B cell (primary cell): ENCODE data around the gene CD247. TPM values are rescaled to one million over a fixed set of nuclear protein-coding genes. Genes with fewer than 3 reads are reported as not detected.

Experiments
- ATAC-seq: fragments of 200-7000 bp; cut with Tn5 transposase; one replicate; pipeline ENCODE4 v1.10.0; 2021; ENCODE audit warnings: low read depth, mild to moderate bottlenecking, moderate number of reproducible peaks, moderate library complexity
- CTCF ChIA-PET: fragments of 350-600 bp; sonication (Branson Sonifier 250); formaldehyde crosslinking; loops from one replicate; lab custom pipeline; 2021; ENCODE audit warnings: antibody characterized with exemption, inconsistent platforms; lab: Charles Lee
- POLR2A ChIA-PET: fragments of 350-600 bp; sonication (Branson Sonifier 250); formaldehyde crosslinking; loops from one replicate; lab custom pipeline; 2021; ENCODE audit warnings: antibody characterized with exemption; lab: Charles Lee
- DNase-seq: peaks from one replicate; pipeline ENCODE4 v3.0.0; 2013
- H2AFZ ChIP-seq: 2 replicates; pipeline ENCODE4 v1.6.1; 2012; ENCODE audit warnings: mild to moderate bottlenecking, low read depth, low read length; ENCODE audit not compliant: insufficient read depth, poor library complexity, severe bottlenecking
- H3K27ac ChIP-seq, 2 donors: 1 replicate in 1 of 2; 2 replicates in 1 of 2; pipeline ENCODE4 v1.5.1; 2012 to 2013; ENCODE audit warnings: low read length in 2 of 2, mild to moderate bottlenecking in 2 of 2, moderate library complexity in 1 of 2
- H3K27me3 ChIP-seq, 4 experiments: fragments of 200-600 bp in 1 of 4; sonication (generic) in 1 of 4; replicated peaks in 1 of 4; 1 replicate in 2 of 4; 2 replicates in 2 of 4; pipeline versions ENCODE4 v1.6.1 to v1.7.0; 2013 to 2016; ENCODE audit warnings: low read length in 3 of 4, mild to moderate bottlenecking in 2 of 4, mixed read lengths in 1 of 4, moderate library complexity in 1 of 4; ENCODE audit not compliant: insufficient read depth in 4 of 4, control insufficient read depth in 3 of 4; ENCODE audit errors: control extremely low read depth in 1 of 4
- H3K36me3 ChIP-seq, 2 experiments: replicated peaks in 1 of 2; 1 replicate in 1 of 2; 2 replicates in 1 of 2; pipeline versions ENCODE4 v1.6.1 to v1.7.1; 2013; ENCODE audit warnings: low read length in 1 of 2; ENCODE audit not compliant: insufficient read depth in 2 of 2, control insufficient read depth in 1 of 2; ENCODE audit errors: control extremely low read depth in 1 of 2, extremely low read depth in 1 of 2
- H3K4me1 ChIP-seq, 2 donors: fragments of 200-600 bp in 1 of 2; sonication (generic) in 1 of 2; 1 replicate in 1 of 2; 2 replicates in 1 of 2; pipeline versions ENCODE4 v1.5.1 to v1.6.1; 2013 to 2017; ENCODE audit warnings: low read length in 2 of 2; ENCODE audit not compliant: control insufficient read depth in 2 of 2, insufficient read depth in 2 of 2
- H3K4me2 ChIP-seq: replicated peaks from 2 replicates; pipeline ENCODE3; 2012; ENCODE audit warnings: mild to moderate bottlenecking, low read depth, low read length; ENCODE audit not compliant: poor library complexity, severe bottlenecking
- H3K4me3 ChIP-seq, 5 experiments: fragments of 200-600 bp in 1 of 5; sonication (generic) in 1 of 5; 1 replicate in 3 of 5; 2 replicates in 2 of 5; pipeline versions ENCODE4 v1.5.1 to v1.7.0; 2011 to 2016; ENCODE audit warnings: low read length in 4 of 5, mild to moderate bottlenecking in 4 of 5, low read depth in 2 of 5, control low read depth in 1 of 5, moderate library complexity in 1 of 5; ENCODE audit not compliant: insufficient read depth in 1 of 5; ENCODE audit errors: control extremely low read depth in 1 of 5, extremely low read depth in 1 of 5
- H3K79me2 ChIP-seq: fragments of 200-600 bp; sonication (generic); one replicate; pipeline ENCODE4 v1.6.0; 2016; ENCODE audit warnings: low read length; ENCODE audit not compliant: control insufficient read depth, insufficient read depth
- H3K9ac ChIP-seq: fragments of 200-600 bp; sonication (generic); 2 replicates; pipeline ENCODE4 v1.6.1; 2017; ENCODE audit warnings: mild to moderate bottlenecking, low read length, moderate library complexity
- H3K9me3 ChIP-seq, 3 donors: one replicate each; pipeline versions ENCODE4 v1.6.1 to v1.7.1; 2013; ENCODE audit warnings: low read length in 2 of 3; ENCODE audit not compliant: control insufficient read depth in 2 of 3, insufficient read depth in 1 of 3; ENCODE audit errors: control extremely low read depth in 1 of 3
- H4K20me1 ChIP-seq: 2 replicates; pipeline ENCODE4 v1.6.0; 2012; ENCODE audit warnings: mild to moderate bottlenecking, low read length; ENCODE audit not compliant: insufficient read depth, control insufficient read depth, poor library complexity, severe bottlenecking
- H3K27ac Mint-ChIP-seq: one replicate; pipeline ENCODE4 v1.8.0; 2021; ENCODE audit warnings: mixed read lengths
- H3K27me3 Mint-ChIP-seq: one replicate; pipeline ENCODE4 v1.8.0; 2021; ENCODE audit warnings: mixed read lengths
- H3K4me1 Mint-ChIP-seq: one replicate; pipeline ENCODE4 v1.8.0; 2021; ENCODE audit warnings: mixed read lengths
- H3K4me3 Mint-ChIP-seq: one replicate; pipeline ENCODE4 v1.8.0; 2021; ENCODE audit warnings: mixed read lengths
- H3K9me3 Mint-ChIP-seq: one replicate; pipeline ENCODE4 v1.8.0; 2022; ENCODE audit warnings: mixed read lengths; ENCODE audit not compliant: insufficient read depth
- EZH2 ChIP-seq: IDR thresholded peaks from 2 replicates; pipeline ENCODE4 v1.6.1; 2012; ENCODE audit warnings: borderline replicate concordance, low read depth, mild to moderate bottlenecking, moderate library complexity, low read length; ENCODE audit not compliant: insufficient read depth, poor library complexity, severe bottlenecking
- WGBS: methylation state at CpG from one replicate; pipeline ENCODE4 v1.1.5; 2013; ENCODE audit warnings: missing lambda C conversion rate; ENCODE audit not compliant: insufficient coverage; 5-methylcytosine and 5-hydroxymethylcytosine counted together
- intact Hi-C: fragments of 100-400 bp; cut with micrococcal nuclease; formaldehyde crosslinking; loops from one replicate; pipeline ENCODE4 v1.10.0; 2022
- polyA plus RNA-seq: library from polyadenylated mRNA; depleted of rRNA; stranded (reverse); fragments of >200 nt; gene quantifications from 2 replicates; pipeline ENCODE4 v1.2.3, GENCODE V29; 2012
- total RNA-seq, 2 donors: library from RNA; stranded (reverse); fragments of 120-200 nt in 1 of 2; gene quantifications; 1 replicate in 1 of 2; 2 replicates in 1 of 2; pipeline versions ENCODE4 v1.2.3 to v1.2.4, GENCODE V29; 2013 to 2022
- TF ChIP-seq, protein P1 (sequence below): fragments of 200-600 bp; IDR thresholded peaks from one replicate; pipeline ENCODE4 v1.8.0; 2022; ENCODE audit warnings: antibody characterized with exemption, mild to moderate bottlenecking

CD247 gene
- total and polyA plus RNA-seq, 2 donors (not counting 1 experiment from before 2014, with no cell fraction given): 2.5 to 10.8 TPM

DNA sequence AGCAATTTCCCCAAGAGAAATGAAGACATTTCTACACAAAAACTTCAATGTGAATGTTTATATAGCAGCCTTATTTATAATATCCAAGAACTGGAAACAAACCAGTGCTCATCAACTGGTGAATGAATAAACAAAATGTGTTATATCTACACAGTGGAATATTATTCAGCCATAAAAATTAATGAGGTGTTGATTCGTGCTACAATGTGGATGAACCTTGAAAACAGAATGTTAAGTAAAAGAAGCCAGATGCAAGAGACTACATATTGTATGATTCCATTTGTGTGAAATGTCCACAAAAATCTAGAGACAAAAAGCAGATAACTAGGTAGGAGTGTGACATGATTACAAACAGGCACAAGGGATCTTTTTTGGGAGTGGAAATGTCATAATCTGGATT is 110.0 kb downstream of the CD247 start:
- no peaks in the 10 kb centered on the region for H4K20me1 ChIP-seq
- TF ChIP-seq, protein P1, sequence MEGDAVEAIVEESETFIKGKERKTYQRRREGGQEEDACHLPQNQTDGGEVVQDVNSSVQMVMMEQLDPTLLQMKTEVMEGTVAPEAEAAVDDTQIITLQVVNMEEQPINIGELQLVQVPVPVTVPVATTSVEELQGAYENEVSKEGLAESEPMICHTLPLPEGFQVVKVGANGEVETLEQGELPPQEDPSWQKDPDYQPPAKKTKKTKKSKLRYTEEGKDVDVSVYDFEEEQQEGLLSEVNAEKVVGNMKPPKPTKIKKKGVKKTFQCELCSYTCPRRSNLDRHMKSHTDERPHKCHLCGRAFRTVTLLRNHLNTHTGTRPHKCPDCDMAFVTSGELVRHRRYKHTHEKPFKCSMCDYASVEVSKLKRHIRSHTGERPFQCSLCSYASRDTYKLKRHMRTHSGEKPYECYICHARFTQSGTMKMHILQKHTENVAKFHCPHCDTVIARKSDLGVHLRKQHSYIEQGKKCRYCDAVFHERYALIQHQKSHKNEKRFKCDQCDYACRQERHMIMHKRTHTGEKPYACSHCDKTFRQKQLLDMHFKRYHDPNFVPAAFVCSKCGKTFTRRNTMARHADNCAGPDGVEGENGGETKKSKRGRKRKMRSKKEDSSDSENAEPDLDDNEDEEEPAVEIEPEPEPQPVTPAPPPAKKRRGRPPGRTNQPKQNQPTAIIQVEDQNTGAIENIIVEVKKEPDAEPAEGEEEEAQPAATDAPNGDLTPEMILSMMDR: no peak
- no peak for TF ChIP-seq EZH2
- no peaks in the 10 kb centered on the region for H3K27me3 ChIP-seq
- H3K79me2 ChIP-seq: no peaks in the 10 kb centered on the region
- H3K9me3 ChIP-seq: no peaks in the 10 kb centered on the region
- DNase-seq (no peak), ATAC-seq (no peak)
- intact Hi-C loops: no loop called here
- no peak overlapping the region for H2AFZ ChIP-seq
- Mint-ChIP-seq H3K27me3 (no peaks in the 10 kb centered on the region), H3K27ac (no peak overlapping the region), H3K4me1 (peaks cover 6% of the 10 kb centered on the region), H3K4me3 (no peak overlapping the region), H3K9me3 (no peaks in the 10 kb centered on the region)
- H3K4me2 ChIP-seq: no peak overlapping the region
- no peak overlapping the region for H3K9ac ChIP-seq
- peaks cover 5 to 49% of the 10 kb centered on the region in 2 experiments for H3K36me3 ChIP-seq
- CTCF ChIA-PET: interaction anchor here (1.0 to 4.0 kb wide), 5 partner anchors 9 to 498 kb away, joined by 3 to 22 read pairs (median 3); no protein-coding TSS in a partner anchor
- no peak overlapping the region for H3K27ac ChIP-seq
- no peak overlapping the region for H3K4me3 ChIP-seq
- H3K4me1 ChIP-seq: no peaks in the 10 kb centered on the region
- no CpG with 5 or more reads among the region's 1 CpG for WGBS
- POLR2A ChIA-PET: no interaction called here

DNA sequence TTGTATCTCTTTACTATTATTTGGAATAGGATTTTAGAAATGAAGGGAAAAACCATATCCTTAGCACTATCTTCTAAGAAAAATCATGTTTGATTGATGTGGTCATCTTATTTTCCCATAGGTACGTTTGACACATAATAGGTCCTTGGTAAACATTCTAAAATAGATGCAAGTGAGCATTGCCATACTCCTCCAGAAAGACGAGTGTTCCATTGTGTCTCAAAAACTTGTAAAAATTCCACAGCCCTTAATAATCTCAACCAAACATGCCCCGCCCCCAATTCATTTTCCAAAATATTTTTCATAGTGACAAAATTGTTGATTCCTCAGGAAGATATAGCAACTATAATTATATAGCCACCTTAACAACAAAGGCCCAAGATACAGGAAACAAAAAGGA is 113.4 kb downstream of the CD247 start:
- CTCF ChIA-PET: interaction anchor here (0.7 to 4.4 kb wide), 3 partner anchors 9 to 128 kb away, joined by 3 to 75 read pairs (median 11); no protein-coding TSS in a partner anchor
- H4K20me1 ChIP-seq: no peaks in the 10 kb centered on the region
- H3K27ac Mint-ChIP-seq: no peak overlapping the region

More for the DNA sequence above, 113.4 kb downstream of the CD247 start:
- no peaks in the 10 kb centered on the region for H3K27me3 Mint-ChIP-seq
- no peaks in the 10 kb centered on the region for H3K79me2 ChIP-seq
- H2AFZ ChIP-seq: no peak overlapping the region
- H3K4me2 ChIP-seq: no peak overlapping the region
- no peaks in the 10 kb centered on the region for H3K4me1 Mint-ChIP-seq
- H3K4me3 ChIP-seq: no peak overlapping the region
- POLR2A ChIA-PET: no interaction called here
- no peak overlapping the region for H3K9ac ChIP-seq
- intact Hi-C loops: no loop called here
- H3K27me3 ChIP-seq: no peaks in the 10 kb centered on the region
- DNase-seq (no peak), ATAC-seq (no peak)
- H3K4me1 ChIP-seq: no peaks in the 10 kb centered on the region
- no peaks in the 10 kb centered on the region for H3K9me3 Mint-ChIP-seq
- H3K36me3 ChIP-seq: peaks cover 0 to 46% of the 10 kb centered on the region in 2 experiments
- no CpG with 5 or more reads among the region's 3 CpGs for WGBS
- H3K27ac ChIP-seq: no peak overlapping the region
- no peak overlapping the region for H3K4me3 Mint-ChIP-seq
- TF ChIP-seq, protein P1: no peak
- TF ChIP-seq EZH2: no peak
- H3K9me3 ChIP-seq: no peaks in the 10 kb centered on the region
